NCI-H1048 (cell line): ENCODE measurements around the gene INTS1.

Source experiments
- DNase-seq: peaks from one replicate; lab custom pipeline; 2025; lab: John Stamatoyannopoulos, UW

The INTS1 gene

DNA sequence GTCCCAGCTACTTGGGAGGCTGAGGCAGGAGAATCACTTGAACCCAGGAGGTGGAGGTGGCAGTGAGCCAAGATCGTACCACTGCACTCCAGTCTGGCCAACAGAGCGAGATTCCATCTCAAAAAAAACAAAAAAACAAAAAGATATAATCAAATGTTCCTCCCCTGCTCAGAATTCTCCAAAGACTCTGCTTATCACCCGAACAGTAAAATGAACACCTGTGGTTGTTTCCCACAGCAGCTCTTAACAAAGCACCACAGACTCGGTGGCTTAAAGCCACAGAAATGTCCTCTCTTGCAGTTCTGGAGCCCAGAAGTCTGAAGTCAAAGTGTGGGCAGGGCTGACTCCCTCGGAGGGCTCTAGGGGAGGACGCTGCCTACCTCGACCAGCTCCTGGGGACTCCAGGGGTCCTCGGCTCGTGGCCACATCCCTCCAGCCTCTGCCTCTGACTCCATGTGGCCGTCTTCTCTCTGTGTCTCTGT lies 4.1 kb upstream of the INTS1 start:
- no peak for DNase-seq

DNA sequence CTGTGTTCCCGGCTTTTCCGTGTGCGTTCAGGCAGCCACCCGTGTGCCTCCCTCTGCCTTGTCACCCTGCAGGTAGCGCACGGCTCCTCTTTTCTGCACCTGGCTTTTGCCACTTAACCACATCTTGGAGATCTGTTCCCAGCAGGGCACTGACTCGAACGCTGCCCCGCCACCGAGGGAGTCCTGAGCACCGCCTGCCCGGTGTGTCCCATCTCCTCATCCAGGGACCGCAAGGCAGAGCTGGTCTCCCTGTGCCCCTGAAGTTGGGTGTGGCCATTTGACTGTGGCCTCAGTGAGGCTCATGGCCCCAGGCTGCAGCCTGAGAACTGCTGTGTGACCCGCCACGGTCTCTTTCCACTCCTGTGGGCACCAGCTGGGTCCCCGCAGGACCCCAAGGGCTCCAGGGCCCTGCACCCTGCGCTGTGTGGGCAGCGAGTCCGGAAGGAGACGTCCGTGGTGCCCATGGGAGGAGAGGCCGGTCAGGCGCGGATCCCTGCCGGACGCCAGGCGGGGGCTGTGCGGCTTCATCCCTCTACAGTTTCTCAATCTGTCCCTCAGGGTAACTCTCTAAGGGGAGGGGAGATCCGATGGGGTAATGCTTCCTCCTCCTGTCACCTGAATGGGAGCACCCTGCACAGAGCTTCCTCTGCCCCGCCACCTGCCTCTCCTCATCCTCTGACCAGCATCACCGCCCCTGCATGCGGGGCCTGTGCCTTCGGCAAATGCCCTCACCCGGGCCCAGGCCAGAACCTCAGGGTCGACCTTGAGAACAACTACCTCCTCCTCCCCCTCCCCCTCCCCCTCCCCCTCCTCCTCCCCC lies 1.8 kb upstream of the INTS1 start:
- DNase-seq: no peak

DNA sequence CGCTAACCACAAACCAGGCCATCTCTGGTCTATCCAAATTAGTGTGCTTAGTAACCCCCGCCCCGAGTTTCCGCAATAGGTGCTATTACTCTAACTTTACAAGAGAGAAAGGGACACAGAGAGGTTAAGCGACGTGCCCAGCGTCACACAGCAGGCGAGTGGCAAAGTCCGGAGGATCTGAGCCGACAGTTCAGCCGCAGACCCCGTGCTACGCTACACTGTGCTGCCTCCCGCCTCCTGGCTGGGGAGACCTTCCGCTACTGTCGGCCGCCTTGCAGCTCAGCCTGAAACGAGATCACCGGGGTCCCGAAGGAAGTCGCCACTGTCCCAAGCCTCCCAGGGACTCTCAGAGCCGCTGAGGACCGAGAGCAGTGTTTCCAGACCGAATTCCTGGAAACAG lies 799 bp downstream of the INTS1 start:
- no peak for DNase-seq

DNA sequence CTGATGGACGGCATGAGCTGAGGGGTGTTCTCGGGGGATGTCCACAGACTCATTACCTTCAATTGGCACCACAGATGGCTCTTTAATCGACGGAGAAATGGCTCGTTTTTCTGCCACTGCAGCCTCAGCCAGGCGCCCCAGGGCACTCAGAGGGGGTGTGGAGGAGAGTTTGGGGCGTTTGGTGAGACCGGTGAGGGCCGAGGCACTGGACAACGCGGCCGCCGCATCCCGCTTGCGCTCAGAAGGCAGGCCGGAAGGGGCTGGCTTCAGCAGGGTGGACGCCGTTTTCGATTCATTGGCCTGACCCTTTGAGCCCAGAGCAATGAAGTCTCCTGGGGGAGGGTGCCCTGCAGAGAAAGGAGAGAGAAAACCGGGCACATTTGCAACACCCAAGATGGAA lies 1.3 kb downstream of the INTS1 start:
- no peak for DNase-seq

DNA sequence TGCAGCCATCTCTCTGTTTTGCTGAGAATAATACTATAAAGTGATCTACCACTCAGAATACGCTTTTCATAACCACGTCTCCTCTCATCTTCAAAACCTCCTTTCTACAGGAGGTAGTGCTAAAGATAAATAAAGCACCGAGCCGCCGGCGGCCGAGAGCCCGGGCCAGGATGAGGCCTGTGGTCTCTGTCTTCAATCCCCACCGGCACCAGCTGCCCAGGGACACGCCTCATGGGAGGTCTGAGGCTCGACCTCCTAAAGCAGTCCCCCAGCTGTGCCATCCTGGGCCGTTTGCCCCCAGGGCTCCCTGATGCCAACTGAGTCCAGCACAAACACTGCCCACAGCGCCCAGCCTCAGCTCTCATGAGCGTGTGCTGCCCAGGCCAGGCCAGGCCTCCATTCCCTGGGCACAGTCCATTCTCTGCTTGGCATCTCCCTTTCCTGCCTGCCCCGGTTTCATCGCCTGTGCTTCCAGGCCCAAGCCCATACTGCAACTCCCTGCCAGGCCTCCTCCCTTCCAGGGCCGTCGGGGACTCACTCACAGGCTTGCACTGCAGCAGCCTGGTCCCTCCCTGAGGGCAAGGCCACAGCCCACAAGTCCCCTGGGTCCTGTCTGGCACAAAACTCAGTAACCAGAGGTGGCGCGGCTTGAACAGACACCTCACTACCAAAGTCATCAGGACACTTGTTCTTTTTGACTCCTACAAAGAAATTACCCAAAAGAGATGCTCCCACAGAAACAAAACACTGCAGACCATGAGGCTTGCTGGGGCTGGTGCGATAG lies 2.5 kb downstream of the INTS1 start:
- DNase-seq: no peak

DNA sequence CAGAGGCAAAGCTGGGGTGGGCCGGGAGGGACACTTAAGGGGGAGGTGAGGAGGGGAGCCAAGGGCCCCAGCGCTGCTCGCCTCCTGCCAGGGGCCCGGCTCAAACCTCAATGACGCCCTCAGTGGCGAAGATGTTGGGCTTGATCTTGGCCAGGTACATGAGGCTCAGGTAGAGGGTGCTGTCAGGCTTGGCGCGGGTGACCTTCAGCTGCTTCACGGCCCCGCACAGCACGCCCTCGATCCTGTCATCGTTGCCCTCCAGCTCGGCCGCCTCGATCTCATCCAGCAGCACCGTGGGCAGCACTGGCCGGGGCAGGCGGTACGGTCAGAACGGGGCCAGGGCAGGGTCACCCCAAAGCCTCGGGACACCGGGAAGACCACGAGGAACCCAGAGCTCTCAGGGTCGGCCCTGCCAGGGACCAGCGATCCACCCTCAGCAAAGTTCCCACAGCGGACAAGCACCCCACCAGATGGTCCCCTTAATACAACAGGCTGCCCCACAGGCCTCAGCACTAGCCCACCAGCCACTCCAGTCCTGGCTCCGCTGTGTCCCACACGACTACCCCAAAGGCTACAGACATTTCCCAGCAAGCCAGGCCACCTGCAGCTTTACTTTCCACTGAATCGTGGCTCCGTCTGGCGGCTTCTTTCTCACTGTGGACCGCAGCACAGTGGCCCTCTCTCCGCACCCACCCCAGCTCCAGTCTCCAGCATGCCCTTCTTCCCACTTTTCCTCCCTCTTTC lies 4.0 kb downstream of the INTS1 start:
- DNase-seq: no peak

DNA sequence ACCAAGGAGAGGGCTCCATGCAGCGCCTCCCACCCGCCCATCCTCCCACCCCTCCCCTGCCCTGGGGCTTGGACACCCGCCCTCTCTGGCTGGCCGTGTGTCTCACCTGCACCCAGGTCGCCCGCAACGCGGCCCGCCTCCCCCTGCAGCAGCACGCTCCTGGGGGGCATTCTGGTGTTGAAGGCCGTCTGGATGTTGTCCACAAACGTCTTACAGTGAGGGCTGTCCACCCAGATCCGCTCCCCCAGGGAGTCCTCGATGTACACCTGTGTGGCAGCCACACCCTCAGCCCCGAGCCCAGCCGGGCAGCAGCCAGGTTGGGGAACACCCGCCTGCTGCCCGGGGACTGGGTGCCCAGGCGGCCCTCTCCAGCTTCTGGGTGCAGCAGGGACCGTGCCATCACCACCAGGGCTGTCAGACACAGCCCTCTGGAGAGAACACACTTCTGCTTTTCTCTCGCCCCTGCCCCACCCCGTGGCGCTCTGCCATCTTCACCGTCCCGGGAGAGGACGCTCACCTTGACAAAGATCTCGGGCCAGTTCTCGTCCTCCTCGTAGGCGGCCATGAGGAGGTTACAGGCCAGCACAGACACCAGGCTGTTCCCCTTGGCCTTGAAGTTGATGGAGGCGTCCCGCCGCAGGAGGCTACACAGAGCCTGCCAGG lies 4.7 kb downstream of the INTS1 start:
- no peak for DNase-seq

DNA sequence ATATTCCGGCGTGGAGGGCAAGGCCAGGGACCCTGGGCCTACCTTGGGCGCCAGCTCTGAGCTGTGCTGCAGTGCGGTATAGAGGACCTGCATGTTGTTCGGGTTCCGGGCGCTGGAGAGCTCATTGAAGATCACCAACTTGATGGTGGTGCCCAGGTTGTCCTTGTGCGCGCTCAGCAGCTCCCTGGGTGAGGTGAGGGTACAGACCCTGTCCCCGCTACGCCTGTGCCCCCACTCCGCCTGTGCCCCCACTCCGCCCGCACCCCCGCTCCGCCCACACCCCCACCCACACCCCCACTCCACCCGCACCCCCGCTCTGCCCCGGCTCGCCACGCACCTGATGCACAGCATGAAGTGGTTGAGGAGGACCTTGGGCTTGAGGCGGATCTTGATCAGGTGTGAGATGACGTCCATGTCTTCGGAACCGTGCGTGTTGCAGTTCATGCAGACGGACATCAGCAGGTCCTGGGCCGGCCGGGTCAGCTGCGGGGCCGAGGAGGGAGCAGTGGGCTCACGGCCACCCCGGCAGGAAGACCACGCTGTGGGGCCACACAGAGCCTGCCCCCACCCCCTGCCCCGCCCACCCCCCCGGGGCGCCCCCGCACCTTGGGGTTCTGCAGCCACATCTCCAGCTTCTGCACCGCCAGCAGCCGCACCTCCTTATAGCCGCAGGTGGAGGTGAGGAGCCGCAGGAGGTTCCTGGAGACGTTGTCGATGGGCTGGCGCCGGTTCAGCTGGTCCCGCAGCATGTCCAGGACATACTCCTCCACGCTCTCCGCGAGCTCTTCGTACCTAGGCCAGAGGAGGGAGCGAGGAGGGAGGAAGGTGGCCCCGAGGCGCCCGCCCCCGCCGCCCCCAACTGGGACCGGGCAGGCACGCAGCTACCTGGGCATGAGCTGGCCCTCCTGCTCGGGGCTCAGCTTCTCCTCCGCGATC lies 5.6 kb downstream of the INTS1 start:
- DNase-seq: no peak

DNA sequence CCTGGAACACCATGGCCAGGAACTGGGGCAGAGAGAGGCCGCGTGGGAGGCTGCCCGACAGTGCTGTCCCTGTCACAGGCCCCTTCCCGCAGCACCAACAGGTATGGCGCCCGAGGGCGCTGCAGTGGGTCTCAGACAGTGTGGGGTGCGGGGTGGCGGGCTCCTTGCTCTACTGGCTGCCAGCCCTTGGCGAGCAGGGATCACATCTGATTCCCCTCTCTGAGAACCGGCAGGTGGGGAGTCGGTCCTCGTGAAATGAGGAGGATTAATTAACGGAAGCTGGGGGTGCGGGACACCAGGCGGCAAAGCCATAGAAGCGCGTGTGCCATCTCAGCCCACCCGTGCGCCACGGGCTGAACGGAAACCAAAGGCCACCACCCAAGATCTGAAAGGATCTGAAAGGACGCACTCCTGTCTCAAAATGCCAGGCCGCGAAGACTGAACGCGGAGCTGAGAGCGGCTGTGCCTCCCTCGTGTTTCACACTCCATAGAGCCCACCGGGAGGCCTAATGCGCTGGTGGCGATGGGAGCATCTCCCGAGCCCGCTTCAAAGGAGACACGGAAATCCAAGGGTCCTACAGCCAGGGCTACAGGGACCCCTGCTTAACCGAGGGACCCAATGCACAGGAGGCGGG lies 6.8 kb downstream of the INTS1 start:
- DNase-seq: no peak

DNA sequence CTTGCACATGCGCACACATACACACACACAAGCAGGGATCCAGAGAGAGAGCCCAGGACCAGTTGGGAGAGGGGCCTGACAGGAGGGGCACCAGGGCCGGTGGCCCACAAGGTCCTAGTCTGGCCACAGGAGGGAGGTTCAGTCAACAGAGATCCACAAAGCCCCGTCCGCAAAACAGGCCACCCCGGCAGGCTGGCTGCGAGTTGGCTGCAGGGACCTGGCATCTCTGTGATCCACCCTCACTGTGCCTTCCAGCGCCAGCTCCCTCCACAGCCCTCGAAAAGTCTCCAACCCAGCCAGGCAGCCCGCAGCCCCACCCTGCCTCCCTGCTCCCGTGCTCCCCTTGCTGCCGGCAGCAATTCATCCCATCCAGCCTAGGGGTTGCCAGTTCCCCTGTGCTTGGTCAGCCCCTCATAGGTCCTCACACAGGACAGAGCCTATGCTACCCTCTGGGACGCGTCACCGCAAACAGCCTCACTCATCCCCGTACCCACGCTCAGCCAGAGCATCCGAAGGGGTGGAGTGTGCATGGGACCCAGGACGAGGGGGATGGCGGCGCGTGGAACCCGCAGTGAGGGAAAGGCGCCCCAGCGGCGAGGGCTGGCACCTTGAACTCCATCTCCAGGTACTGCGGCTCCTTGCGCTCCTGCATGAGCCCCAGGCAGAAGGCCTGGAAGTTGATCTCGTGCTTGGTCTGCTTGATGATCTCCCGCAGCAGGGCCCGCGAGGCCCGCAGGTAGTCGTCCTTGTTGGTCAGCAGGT lies 7.5 kb downstream of the INTS1 start:
- DNase-seq: no peak

DNA sequence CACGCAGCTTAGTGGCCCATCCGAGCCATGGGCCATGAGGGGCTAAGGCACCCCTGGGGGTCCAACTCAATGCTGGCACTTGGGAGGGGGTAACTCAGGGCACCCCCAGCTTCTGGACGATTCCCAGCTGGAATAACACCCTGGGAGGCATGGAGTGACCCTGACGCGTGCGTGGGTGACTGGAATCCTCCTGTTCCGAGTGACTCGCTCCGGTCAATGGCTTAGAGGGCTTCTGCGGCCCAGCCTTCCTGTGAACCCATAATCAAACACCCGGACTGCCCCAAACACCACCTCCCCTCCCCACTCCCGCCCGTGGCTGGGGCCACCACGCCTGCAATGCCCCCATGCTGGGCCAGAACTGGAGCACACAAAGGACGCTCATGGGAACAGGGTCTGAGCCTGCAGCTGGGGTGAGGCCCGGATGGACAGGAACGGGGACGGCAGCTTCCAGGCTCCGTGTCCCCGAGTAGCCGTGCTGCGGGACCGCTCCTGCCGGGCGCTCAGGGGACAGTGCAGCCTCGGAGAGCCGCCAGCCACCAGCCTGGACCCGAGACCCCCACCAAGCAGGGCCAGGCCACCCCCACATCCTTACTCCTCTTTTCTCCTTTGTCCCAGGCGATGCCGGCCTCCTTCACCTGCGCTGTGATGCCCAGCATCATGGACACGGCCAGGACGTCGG lies 8.5 kb downstream of the INTS1 start:
- DNase-seq: no peak

DNA sequence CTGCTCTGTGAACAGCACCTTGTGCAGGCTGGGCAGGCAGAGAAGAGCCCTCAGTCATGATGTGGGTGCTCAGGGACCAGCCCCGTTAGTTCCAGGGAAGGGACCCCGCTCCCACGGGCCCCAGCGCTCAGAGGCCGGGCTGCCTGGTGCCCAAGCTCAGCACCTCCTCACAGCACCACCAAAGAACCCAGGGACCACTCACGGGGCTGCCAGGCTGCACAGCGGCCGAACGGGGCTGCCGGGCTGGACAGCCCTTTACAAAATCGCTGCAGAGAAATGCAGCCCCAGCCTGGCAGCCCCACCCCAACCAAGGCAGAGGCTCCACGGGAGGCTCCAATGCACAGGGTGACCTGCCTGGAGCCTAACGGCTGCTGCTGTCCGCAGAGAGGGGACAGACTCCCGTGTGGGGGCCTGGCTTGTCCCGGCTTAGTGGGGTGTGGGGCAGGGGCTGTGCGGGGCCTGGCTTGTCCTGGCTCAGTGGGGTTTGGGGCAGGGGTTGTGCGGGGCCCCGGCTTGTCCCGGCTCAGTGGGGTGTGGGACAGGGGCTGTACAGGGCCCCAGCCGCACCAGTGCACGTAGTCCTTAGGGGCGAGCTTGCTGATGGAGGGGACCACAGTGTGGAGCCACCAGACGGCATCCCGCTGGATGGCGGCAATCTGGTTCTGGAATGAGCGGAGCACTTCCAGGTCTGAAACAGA lies 9.2 kb downstream of the INTS1 start:
- DNase-seq: no peak

DNA sequence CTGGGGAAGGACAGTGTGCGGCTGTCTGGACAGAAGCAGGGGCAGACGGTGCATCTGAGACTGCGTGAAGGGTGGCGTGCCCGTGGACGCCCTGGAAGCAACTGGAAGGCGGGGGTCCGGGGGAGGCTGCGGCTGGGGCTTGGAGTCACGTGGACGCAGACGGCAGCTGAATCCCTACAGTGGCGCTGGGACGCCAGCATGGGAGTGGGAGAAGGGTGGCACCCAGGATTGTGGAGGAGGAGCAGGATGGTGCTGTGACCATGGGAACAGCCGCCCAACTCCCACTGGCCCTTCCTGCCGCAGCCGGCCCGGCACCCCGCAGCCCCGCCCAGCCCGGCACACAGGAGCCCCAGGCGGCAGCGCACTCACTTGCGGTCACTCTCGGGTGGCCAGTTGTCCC lies 9.7 kb downstream of the INTS1 start:
- DNase-seq: no peak

DNA sequence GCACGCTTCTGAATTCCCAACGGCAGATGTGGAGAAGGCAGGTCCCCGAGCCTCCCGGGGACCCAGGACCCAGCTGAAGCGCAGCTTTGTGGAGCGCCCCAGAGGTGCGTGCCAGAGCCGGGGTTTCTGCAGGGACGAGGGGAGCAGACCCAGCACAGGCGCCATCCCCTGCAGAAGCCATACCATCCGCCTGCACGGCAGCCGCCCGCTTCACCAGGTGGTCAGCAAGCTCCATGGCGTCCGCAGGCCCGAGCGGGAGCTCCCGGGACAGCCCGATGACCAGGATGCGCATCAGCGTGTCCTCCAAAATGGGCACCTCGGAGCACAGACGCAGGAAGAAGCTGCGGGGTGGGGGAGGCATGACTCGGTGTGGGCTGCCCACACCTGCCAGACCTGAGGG lies 10.6 kb downstream of the INTS1 start:
- no peak for DNase-seq

DNA sequence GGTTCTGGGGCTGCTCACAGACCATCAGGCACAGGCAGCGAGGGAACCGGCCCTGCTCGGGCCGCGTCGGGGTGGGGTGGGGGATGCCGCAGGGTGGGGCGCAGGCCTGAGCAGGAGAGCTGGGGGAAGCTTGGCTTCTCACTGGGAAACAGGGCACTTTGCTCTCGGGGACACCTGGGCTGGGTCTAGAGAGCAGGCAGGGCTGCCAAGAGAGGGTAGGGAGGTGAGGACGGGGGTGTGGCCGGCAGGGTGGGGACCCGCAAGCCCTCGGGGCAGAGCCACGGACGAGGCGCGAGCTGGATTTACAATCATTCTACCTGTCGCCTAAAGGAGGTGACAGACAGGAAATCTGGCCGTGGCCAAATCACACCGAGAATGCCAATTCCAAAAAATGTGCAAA lies 11.1 kb downstream of the INTS1 start:
- DNase-seq: no peak

DNA sequence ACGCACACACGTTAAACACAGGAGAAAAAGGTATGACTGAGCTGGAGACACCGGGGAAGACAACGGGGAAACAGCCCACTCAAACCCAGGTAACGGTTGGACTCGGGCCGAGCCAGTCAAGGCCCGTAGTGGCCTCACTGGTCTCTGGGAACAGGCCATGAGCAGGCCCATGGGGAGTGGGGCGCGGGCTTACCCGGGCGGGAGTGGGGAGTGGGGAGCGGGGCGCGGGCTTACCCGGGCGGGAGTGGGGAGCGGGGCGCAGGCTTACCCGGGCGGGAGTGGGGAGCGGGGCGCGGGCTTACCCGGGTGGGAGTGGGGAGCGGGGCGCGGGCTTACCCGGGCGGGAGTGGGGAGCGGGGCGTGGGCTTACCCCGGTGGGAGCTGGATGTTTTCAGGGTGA lies 11.5 kb downstream of the INTS1 start:
- DNase-seq: no peak

DNA sequence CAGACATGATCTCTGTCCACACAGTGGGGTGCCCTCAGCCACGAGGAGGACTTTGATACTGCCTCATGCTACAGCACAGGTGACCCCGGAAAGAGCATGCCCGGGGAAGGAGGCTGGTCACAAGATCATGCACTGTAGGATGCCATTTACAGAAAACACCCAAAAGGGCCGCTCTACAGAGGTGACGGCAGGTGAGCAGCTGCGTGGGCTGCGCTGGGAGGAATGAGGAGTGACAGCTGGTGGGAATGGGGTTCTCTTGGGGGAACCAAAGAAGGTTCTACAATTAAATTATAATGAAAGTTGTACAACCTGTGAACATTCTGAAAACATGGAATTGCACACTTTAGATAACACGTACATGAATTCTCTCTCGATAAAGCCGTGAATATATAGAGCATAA lies 12.0 kb downstream of the INTS1 start:
- DNase-seq: no peak

DNA sequence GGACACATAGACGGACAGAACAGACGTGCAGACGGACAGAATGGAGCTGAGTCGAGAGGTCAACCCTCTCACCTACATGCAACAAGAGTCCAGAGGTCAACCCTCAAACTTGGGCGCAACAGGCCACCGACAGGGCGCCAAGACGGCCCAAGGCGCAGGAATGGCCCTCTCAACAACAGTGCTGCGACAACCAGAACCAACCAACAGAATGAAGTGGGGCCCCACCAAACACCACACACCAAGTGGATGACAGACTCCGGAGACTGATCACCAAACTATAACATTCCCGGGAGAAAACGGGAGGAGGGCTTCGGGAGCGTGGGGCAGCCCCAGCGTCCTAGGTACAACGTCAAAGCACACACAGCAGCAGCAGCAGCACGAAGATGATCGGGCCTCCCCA lies 13.4 kb downstream of the INTS1 start:
- DNase-seq: no peak

DNA sequence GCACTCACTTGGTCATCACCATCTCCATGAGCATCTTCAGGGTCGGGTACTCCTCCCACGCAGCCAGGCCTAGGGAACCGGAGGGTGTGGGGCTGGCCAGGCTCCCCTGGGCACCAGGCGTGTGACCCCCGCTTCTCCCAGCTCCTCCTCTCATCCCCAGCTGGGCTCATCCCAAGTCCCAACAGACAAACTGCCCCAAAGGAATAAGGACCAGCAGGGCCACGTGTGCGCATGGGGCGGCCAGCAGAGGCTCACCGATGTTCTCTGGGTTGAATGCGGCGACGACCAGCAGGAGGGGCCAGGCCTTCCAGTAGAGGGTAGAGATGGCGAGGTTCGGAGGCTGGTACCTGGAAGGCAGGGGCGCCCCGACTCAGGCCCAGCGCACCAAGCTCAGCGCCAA lies 14.9 kb downstream of the INTS1 start:
- DNase-seq: no peak
